KMS-11 (cell line): ENCODE results near the gene STYX.
A peak's percentile ranks its signal among the peaks of the same experiment; 100 is the strongest.

Source experiments
- H2AFZ ChIP-seq: fragments of 200-600 bp; sonication (generic); 2 replicates; pipeline ENCODE4 v1.6.1; 2016; ENCODE audit warnings: antibody characterized with exemption, mixed run types, low read depth
- H3K27ac ChIP-seq: fragments of 200-600 bp; sonication (generic); 2 replicates; pipeline ENCODE4 v1.6.1; 2016; ENCODE audit warnings: mild to moderate bottlenecking, mixed run types
- H3K27me3 ChIP-seq: fragments of 200-600 bp; sonication (generic); 2 replicates; pipeline ENCODE4 v1.6.1; 2017; ENCODE audit warnings: mild to moderate bottlenecking, low read depth, mixed run types, moderate library complexity; ENCODE audit not compliant: insufficient read depth
- H3K36me3 ChIP-seq: fragments of 200-600 bp; sonication (generic); 2 replicates; pipeline ENCODE4 v1.6.1; 2017; ENCODE audit warnings: mild to moderate bottlenecking, mixed run types; ENCODE audit not compliant: insufficient read depth
- H3K4me1 ChIP-seq: fragments of 200-600 bp; sonication (generic); 2 replicates; pipeline ENCODE4 v1.6.1; 2016; ENCODE audit warnings: mild to moderate bottlenecking, low read depth, mixed run types; ENCODE audit not compliant: poor library complexity, severe bottlenecking
- H3K4me2 ChIP-seq: fragments of 200-600 bp; sonication (generic); 2 replicates; pipeline ENCODE4 v1.7.0; 2016; ENCODE audit warnings: mild to moderate bottlenecking, mixed run types
- H3K4me3 ChIP-seq: fragments of 200-600 bp; sonication (generic); IDR thresholded peaks from 2 replicates; pipeline ENCODE4 v1.6.1; 2017; ENCODE audit warnings: low read depth, low read length, mixed read lengths; ENCODE audit not compliant: insufficient read depth
- H3K79me2 ChIP-seq: fragments of 200-600 bp; sonication (generic); 2 replicates; pipeline ENCODE4 v1.6.1; 2016; ENCODE audit warnings: low read depth, mixed run types; ENCODE audit not compliant: insufficient read depth
- H3K9ac ChIP-seq: fragments of 200-600 bp; sonication (generic); 2 replicates; pipeline ENCODE4 v1.6.1; 2016; ENCODE audit warnings: mild to moderate bottlenecking, mixed run types
- H4K20me1 ChIP-seq: fragments of 200-600 bp; sonication (generic); 2 replicates; pipeline ENCODE4 v1.6.1; 2016; ENCODE audit warnings: mild to moderate bottlenecking, mixed run types; ENCODE audit not compliant: insufficient read depth
- TF ChIP-seq, protein P1 (sequence below): fragments of 200-600 bp; sonication (generic); conservative IDR thresholded peaks from 2 replicates; pipeline ENCODE4 v1.6.1; 2017; ENCODE audit warnings: low read depth, mild to moderate bottlenecking, antibody characterized with exemption, low read length, moderate library complexity, mixed read lengths

Gene STYX, protein sequence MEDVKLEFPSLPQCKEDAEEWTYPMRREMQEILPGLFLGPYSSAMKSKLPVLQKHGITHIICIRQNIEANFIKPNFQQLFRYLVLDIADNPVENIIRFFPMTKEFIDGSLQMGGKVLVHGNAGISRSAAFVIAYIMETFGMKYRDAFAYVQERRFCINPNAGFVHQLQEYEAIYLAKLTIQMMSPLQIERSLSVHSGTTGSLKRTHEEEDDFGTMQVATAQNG

DNA sequence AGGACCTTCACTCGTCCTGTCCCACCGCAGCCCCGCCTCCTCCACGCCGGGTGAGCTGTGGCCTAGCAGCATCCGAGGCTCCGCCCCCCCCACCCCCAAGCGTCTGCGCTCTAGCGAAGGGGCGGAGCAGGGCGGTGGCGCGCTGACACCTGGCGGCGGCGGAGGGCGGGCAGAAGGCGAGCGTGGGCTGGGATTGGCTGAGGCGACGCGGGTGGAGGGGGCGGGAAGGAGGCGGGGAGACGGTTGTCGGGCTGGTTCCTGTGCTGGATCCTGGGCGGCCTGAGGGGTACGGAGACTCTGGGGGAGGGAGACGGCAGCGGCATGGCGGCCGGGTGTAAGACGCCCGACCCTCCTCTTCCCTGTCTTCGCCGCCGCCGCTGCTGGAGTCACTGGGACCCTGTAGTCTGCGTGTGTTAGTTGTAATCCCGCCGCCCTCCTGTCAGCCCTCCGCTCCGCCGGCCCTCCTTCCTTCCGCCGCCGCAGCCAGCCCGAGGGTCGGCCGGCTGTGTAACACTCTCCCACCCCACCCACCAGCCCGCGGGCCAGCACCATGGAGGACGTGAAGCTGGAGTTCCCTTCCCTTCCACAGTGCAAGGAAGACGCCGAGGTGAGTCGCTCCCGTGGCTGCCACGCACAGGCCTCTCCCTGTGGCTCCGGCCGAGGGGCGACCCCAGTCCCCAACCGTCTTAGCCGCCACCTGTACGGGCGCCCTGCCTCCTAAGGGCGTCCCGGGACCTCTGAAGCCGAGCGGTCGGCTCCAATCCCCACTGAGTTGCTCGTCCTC lies at the start of gene STYX:
Gene STYX (plus strand): TSS at position 242 of the 784 bp plus-strand sequence. CDS start 309 bp downstream, at position 551.
- H3K27ac ChIP-seq: peak within 1 kb of the TSS; percentile 35
- peaks cover 10% of the 10 kb centered on the region for H3K79me2 ChIP-seq
- H3K4me2 ChIP-seq: peak within 1 kb of the TSS; percentile 82
- no peaks in the 10 kb centered on the region for H3K27me3 ChIP-seq
- TF ChIP-seq, protein P1, sequence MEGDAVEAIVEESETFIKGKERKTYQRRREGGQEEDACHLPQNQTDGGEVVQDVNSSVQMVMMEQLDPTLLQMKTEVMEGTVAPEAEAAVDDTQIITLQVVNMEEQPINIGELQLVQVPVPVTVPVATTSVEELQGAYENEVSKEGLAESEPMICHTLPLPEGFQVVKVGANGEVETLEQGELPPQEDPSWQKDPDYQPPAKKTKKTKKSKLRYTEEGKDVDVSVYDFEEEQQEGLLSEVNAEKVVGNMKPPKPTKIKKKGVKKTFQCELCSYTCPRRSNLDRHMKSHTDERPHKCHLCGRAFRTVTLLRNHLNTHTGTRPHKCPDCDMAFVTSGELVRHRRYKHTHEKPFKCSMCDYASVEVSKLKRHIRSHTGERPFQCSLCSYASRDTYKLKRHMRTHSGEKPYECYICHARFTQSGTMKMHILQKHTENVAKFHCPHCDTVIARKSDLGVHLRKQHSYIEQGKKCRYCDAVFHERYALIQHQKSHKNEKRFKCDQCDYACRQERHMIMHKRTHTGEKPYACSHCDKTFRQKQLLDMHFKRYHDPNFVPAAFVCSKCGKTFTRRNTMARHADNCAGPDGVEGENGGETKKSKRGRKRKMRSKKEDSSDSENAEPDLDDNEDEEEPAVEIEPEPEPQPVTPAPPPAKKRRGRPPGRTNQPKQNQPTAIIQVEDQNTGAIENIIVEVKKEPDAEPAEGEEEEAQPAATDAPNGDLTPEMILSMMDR: no peak
- H3K9ac ChIP-seq: peak within 1 kb of the TSS; percentile 56; the same call in 1 of the 2 replicates
- H3K36me3 ChIP-seq: no peaks in the 10 kb centered on the region
- peak within 1 kb of the TSS; percentile 69 for H2AFZ ChIP-seq
- no peak within 1 kb of the TSS for H3K4me3 ChIP-seq
- H4K20me1 ChIP-seq: no peaks in the 10 kb centered on the region
- peaks cover 14% of the 10 kb centered on the region for H3K4me1 ChIP-seq

DNA sequence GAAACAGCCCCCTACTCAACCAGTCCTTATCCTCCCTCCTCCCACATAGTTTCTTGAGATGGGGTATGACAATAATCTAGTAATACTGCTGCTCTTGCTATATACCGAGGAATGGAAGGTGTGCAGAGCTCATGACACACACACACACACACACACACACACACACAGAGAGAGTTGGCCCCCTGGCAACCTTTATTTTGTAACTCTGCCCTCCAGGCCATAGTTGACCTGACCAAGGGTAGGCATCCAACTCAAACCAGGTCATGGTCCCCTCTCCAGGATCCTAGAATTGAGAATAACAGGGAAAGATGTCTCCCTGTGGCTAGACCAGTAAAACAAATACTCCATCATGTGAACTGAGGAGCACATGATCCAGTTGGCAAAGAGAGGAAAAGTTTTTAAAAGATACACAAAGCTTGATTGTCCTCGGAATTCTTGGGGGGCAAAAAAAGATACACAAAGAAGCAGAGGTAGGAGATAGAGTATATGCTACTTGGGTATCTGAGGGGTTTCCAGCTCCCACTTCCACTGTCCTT lies 45.9 kb upstream of the STYX start:
- peaks cover 41% of the 10 kb centered on the region for H3K79me2 ChIP-seq
- H3K4me2 ChIP-seq: no peak overlapping the region
- H3K4me3 ChIP-seq: no peak overlapping the region
- no peaks in the 10 kb centered on the region for H3K36me3 ChIP-seq
- TF ChIP-seq, protein P1: no peak
- 0 out of 2 replicates have a peak, but pooled peaks cover 9% of the 10 kb centered on the region for H4K20me1 ChIP-seq
- H3K27me3 ChIP-seq: no peaks in the 10 kb centered on the region
- H3K27ac ChIP-seq: no peak overlapping the region
- H3K9ac ChIP-seq: no peak overlapping the region
- no peak overlapping the region for H2AFZ ChIP-seq
- H3K4me1 ChIP-seq: no peaks in the 10 kb centered on the region

DNA sequence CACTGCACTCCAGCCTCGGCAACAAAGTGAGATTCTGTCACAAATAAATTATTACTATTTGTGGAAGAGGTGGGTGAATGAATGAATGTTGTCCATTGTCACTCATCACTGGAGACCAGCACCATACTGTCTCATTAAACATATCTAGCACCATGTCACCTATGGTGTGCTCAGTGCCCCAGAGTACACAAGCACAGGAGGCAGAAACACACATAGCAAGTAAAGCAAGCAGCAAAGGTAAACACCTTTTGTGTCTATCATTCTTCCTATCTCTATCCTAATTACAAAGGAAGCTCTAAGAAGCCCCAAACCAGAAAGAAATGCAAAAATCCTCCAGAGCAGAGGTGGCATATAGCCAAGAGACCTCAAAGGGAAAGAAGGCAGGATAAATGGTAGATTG lies 43.8 kb upstream of the STYX start:
- Histone ChIP-seq H3K4me3 (no peak overlapping the region), H3K9ac (no peak overlapping the region), H3K4me2 (no peak overlapping the region), H3K36me3 (no peaks in the 10 kb centered on the region), H3K27ac (no peak overlapping the region), H4K20me1 (0 out of 2 replicates have a peak, but pooled peaks cover 9% of the 10 kb centered on the region), H3K27me3 (no peaks in the 10 kb centered on the region), H3K4me1 (peaks cover 6% of the 10 kb centered on the region), H2AFZ (no peak overlapping the region), H3K79me2 (peaks cover 63% of the 10 kb centered on the region)
- TF ChIP-seq, protein P1: no peak

DNA sequence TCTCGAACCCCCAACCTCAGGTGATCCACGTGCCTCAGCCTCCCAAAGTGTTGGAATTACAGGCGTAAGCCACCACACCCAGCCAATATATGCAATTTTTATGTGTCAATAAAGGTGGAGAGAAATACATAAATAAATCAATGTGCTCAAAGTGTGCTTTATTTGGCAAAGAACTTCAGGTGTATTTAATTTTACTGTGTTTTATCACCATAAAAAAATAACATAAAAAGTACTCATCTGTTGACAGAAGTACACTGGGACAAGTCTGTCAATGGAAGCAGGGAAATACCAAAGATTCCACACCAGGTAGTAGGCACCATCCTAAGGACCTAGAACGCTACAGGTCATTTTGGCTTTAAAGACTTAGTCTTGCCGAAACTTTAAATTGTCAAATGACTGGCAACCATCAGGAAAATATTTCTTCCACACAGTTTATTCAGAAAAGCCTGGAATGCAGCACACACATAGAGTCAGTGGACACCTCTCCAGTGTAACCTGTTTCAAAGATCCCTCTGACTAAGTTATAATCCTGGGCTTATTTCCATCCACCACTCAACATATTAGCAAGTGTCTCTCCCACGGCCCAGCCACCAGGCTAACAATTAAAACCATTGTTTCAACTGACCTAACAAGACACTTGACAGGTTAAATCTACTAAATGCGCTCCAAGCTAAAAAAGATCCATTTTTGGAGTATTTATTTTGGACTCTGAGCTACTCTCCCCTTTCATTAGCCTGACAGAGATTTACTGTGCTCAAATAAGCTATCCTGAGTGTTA lies 38.8 kb upstream of the STYX start:
- TF ChIP-seq, protein P1: no peak

More for the DNA sequence above, 38.8 kb upstream of the STYX start:
- Histone ChIP-seq H3K4me2 (no peak overlapping the region), H4K20me1 (peaks cover 10% of the 10 kb centered on the region), H2AFZ (no peak overlapping the region), H3K9ac (no peak overlapping the region), H3K4me3 (no peak overlapping the region), H3K4me1 (peaks cover 35% of the 10 kb centered on the region), H3K79me2 (peaks cover 68% of the 10 kb centered on the region), H3K27ac (no peak overlapping the region), H3K27me3 (no peaks in the 10 kb centered on the region), H3K36me3 (no peaks in the 10 kb centered on the region)
